Measurements from ENCODE around the gene SAXO2. TPM values are rescaled to one million over a fixed set of nuclear protein-coding genes. Genes with fewer than 3 reads are reported as not detected.
"Not testable (repeated sequence)": the region's sequence is repeated elsewhere in the genome, so short reads cannot be mapped to it uniquely, and the experiment has no call there.

SAXO2 gene
- total and polyA plus RNA-seq, 2 experiments from 2014 or later, result 0.73 to 10.1 TPM

DNA sequence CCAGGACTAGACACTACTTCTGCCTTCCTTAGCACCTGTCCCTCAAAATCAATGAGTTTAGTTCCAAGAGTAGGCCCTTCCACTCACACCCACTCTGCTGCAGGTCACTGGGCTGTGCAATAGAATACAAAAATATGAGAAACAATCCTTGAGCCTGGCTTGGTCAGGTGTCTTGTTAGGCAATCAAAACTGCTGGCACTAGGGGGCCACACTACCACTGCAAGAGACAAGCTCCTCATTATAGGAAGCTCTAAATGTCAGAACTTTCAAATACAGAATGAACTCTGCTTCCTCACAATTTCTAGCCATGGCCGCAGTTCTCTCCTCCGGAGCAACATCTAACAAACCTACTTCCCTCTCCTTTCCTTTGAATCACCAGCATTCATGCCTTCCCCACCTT is 41.1 kb upstream of the SAXO2 start:
- peak; percentile 62 for ATAC-seq
- H3K36me3 ChIP-seq (ENCODE audit: insufficient read depth); H3K27me3 Mint-ChIP-seq (ENCODE audit: insufficient read depth, low read depth, poor library complexity); H3K79me2 ChIP-seq (replicated peaks; ENCODE audit: insufficient read depth); H3K27ac ChIP-seq (ENCODE audit: low read depth); H3K9me2 ChIP-seq (ENCODE audit: insufficient read depth); H3K4me2 ChIP-seq; H3K4me3 ChIP-seq; H3K4me1 ChIP-seq (ENCODE audit: insufficient read depth); H3K4me3 Mint-ChIP-seq; H4K20me1 ChIP-seq (replicated peaks; ENCODE audit: insufficient read depth); H3K9me3 Mint-ChIP-seq; H3K4me1 Mint-ChIP-seq; H3F3A ChIP-seq (replicated peaks; ENCODE audit: low read depth); H3K27ac Mint-ChIP-seq; H3K36me3 Mint-ChIP-seq (ENCODE audit: low read depth); H3K27me3 ChIP-seq (ENCODE audit: insufficient read depth); H2AFZ ChIP-seq: not testable (repeated sequence)
- TF ChIP-seq, protein P1, sequence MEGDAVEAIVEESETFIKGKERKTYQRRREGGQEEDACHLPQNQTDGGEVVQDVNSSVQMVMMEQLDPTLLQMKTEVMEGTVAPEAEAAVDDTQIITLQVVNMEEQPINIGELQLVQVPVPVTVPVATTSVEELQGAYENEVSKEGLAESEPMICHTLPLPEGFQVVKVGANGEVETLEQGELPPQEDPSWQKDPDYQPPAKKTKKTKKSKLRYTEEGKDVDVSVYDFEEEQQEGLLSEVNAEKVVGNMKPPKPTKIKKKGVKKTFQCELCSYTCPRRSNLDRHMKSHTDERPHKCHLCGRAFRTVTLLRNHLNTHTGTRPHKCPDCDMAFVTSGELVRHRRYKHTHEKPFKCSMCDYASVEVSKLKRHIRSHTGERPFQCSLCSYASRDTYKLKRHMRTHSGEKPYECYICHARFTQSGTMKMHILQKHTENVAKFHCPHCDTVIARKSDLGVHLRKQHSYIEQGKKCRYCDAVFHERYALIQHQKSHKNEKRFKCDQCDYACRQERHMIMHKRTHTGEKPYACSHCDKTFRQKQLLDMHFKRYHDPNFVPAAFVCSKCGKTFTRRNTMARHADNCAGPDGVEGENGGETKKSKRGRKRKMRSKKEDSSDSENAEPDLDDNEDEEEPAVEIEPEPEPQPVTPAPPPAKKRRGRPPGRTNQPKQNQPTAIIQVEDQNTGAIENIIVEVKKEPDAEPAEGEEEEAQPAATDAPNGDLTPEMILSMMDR (conservative IDR thresholded peaks at IDR 0.05; ENCODE audit: low read depth in 2 of 2), result peak; percentile 45 to 62
- DNase-seq (ENCODE audit: low spot score), result peak; percentile 54

DNA sequence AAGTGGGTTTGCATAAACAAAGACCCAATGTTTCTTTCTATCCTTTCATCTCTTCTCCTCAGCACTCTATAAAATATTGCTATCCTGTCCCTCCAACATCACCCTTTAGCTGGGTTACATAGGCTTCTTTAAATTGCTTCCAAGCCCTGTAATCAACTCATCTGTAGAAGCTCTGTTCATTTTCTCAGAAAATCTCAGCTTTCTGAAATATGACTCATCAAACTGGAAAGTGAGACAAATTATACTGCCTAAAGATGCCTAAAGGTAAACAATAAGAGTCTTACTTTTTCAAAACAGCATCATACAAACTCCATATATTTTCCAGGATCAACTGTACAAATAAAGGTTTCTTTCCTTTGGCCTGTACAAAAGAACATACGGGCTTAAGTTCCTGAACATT is 33.9 kb upstream of the SAXO2 start:
- Histone ChIP-seq H3K36me3 (ENCODE audit: insufficient read depth) (peaks cover 5% of the 10 kb centered on the region; the same call in 1 of the 2 replicates), H3F3A (replicated peaks; ENCODE audit: low read depth) (no peaks in the 10 kb centered on the region), H3K27me3 (ENCODE audit: insufficient read depth) (no peaks in the 10 kb centered on the region), H2AFZ (no peak overlapping the region), H3K9me2 (ENCODE audit: insufficient read depth) (no peaks in the 10 kb centered on the region), H4K20me1 (replicated peaks; ENCODE audit: insufficient read depth) (no peaks in the 10 kb centered on the region), H3K4me2 (no peak overlapping the region), H3K4me3 (no peak overlapping the region), H3K4me1 (ENCODE audit: insufficient read depth) (no peaks in the 10 kb centered on the region), H3K79me2 (replicated peaks; ENCODE audit: insufficient read depth) (no peaks in the 10 kb centered on the region), H3K27ac (ENCODE audit: low read depth) (no peak overlapping the region)
- H3K4me1 Mint-ChIP-seq, result peaks cover 7% of the 10 kb centered on the region; the same call in 1 of the 3 replicates
- ATAC-seq, result no peak
- H3K9me3 Mint-ChIP-seq, result no peaks in the 10 kb centered on the region
- H3K27me3 Mint-ChIP-seq (ENCODE audit: insufficient read depth, low read depth, poor library complexity), result no peaks in the 10 kb centered on the region
- H3K27ac Mint-ChIP-seq, result no peak overlapping the region
- DNase-seq (ENCODE audit: low spot score), result no peak
- H3K36me3 Mint-ChIP-seq (ENCODE audit: low read depth), result peaks cover 5% of the 10 kb centered on the region
- no peak overlapping the region for H3K4me3 Mint-ChIP-seq
- TF ChIP-seq EZH2 (IDR thresholded peaks at IDR 0.05; ENCODE audit: low read depth, unreplicated experiment) (no peak), EZH2phosphoT487 (IDR thresholded peaks at IDR 0.05; ENCODE audit: unreplicated experiment) (no peak), STAT1 (IDR thresholded peaks at IDR 0.05; ENCODE audit: unreplicated experiment) (no peak), ZNF331 (CRISPR knock-in tag; IDR thresholded peaks at IDR 0.05; ENCODE audit: low read depth) (no peak), ZNF114 (CRISPR knock-in tag; IDR thresholded peaks at IDR 0.05) (no peak), CREB1 (CRISPR knock-in tag; IDR thresholded peaks at IDR 0.05; ENCODE audit: low read depth) (no peak)
- TF ChIP-seq, protein P2, sequence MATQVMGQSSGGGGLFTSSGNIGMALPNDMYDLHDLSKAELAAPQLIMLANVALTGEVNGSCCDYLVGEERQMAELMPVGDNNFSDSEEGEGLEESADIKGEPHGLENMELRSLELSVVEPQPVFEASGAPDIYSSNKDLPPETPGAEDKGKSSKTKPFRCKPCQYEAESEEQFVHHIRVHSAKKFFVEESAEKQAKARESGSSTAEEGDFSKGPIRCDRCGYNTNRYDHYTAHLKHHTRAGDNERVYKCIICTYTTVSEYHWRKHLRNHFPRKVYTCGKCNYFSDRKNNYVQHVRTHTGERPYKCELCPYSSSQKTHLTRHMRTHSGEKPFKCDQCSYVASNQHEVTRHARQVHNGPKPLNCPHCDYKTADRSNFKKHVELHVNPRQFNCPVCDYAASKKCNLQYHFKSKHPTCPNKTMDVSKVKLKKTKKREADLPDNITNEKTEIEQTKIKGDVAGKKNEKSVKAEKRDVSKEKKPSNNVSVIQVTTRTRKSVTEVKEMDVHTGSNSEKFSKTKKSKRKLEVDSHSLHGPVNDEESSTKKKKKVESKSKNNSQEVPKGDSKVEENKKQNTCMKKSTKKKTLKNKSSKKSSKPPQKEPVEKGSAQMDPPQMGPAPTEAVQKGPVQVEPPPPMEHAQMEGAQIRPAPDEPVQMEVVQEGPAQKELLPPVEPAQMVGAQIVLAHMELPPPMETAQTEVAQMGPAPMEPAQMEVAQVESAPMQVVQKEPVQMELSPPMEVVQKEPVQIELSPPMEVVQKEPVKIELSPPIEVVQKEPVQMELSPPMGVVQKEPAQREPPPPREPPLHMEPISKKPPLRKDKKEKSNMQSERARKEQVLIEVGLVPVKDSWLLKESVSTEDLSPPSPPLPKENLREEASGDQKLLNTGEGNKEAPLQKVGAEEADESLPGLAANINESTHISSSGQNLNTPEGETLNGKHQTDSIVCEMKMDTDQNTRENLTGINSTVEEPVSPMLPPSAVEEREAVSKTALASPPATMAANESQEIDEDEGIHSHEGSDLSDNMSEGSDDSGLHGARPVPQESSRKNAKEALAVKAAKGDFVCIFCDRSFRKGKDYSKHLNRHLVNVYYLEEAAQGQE (IDR thresholded peaks at IDR 0.05; ENCODE audit: unreplicated experiment), result no peak
- TF ChIP-seq, protein P3, sequence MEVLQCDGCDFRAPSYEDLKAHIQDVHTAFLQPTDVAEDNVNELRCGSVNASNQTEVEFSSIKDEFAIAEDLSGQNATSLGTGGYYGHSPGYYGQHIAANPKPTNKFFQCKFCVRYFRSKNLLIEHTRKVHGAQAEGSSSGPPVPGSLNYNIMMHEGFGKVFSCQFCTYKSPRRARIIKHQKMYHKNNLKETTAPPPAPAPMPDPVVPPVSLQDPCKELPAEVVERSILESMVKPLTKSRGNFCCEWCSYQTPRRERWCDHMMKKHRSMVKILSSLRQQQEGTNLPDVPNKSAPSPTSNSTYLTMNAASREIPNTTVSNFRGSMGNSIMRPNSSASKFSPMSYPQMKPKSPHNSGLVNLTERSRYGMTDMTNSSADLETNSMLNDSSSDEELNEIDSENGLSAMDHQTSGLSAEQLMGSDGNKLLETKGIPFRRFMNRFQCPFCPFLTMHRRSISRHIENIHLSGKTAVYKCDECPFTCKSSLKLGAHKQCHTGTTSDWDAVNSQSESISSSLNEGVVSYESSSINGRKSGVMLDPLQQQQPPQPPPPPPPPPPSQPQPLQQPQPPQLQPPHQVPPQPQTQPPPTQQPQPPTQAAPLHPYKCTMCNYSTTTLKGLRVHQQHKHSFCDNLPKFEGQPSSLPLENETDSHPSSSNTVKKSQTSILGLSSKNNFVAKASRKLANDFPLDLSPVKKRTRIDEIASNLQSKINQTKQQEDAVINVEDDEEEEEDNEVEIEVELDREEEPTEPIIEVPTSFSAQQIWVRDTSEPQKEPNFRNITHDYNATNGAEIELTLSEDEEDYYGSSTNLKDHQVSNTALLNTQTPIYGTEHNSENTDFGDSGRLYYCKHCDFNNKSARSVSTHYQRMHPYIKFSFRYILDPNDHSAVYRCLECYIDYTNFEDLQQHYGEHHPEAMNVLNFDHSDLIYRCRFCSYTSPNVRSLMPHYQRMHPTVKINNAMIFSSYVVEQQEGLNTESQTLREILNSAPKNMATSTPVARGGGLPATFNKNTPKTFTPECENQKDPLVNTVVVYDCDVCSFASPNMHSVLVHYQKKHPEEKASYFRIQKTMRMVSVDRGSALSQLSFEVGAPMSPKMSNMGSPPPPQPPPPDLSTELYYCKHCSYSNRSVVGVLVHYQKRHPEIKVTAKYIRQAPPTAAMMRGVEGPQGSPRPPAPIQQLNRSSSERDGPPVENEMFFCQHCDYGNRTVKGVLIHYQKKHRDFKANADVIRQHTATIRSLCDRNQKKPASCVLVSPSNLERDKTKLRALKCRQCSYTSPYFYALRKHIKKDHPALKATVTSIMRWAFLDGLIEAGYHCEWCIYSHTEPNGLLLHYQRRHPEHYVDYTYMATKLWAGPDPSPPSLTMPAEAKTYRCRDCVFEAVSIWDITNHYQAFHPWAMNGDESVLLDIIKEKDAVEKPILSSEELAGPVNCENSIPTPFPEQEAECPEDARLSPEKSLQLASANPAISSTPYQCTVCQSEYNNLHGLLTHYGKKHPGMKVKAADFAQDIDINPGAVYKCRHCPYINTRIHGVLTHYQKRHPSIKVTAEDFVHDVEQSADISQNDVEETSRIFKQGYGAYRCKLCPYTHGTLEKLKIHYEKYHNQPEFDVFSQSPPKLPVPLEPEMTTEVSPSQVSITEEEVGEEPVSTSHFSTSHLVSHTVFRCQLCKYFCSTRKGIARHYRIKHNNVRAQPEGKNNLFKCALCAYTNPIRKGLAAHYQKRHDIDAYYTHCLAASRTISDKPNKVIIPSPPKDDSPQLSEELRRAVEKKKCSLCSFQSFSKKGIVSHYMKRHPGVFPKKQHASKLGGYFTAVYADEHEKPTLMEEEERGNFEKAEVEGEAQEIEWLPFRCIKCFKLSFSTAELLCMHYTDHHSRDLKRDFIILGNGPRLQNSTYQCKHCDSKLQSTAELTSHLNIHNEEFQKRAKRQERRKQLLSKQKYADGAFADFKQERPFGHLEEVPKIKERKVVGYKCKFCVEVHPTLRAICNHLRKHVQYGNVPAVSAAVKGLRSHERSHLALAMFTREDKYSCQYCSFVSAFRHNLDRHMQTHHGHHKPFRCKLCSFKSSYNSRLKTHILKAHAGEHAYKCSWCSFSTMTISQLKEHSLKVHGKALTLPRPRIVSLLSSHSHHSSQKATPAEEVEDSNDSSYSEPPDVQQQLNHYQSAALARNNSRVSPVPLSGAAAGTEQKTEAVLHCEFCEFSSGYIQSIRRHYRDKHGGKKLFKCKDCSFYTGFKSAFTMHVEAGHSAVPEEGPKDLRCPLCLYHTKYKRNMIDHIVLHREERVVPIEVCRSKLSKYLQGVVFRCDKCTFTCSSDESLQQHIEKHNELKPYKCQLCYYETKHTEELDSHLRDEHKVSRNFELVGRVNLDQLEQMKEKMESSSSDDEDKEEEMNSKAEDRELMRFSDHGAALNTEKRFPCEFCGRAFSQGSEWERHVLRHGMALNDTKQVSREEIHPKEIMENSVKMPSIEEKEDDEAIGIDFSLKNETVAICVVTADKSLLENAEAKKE (CRISPR knock-in tag; IDR thresholded peaks at IDR 0.05), result no peak
- TF ChIP-seq, protein P4, sequence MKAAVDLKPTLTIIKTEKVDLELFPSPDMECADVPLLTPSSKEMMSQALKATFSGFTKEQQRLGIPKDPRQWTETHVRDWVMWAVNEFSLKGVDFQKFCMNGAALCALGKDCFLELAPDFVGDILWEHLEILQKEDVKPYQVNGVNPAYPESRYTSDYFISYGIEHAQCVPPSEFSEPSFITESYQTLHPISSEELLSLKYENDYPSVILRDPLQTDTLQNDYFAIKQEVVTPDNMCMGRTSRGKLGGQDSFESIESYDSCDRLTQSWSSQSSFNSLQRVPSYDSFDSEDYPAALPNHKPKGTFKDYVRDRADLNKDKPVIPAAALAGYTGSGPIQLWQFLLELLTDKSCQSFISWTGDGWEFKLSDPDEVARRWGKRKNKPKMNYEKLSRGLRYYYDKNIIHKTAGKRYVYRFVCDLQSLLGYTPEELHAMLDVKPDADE (IDR thresholded peaks at IDR 0.05), result no peak

All from GM23338 (cell line).